NOMO-1 treated with DMSO at 0.1 percent for 48 hours (cell line): Measurements from ENCODE around the gene COPS4.
"Not testable (repeated sequence)": the region's sequence is repeated elsewhere in the genome, so short reads cannot be mapped to it uniquely, and the experiment has no call there.

Experiments
- DNase-seq: peaks from one replicate; lab custom pipeline; 2025; ENCODE audit not compliant: unreplicated experiment; lab: John Stamatoyannopoulos, UW

COPS4 gene

GRCh38 chr4:83034630-83035494, at the start of gene COPS4:
COPS4 (plus strand) TSS chr4:83035183; CDS start chr4:83035225, 42 bp downstream.
- DNase-seq, result peak; percentile 100

DNA sequence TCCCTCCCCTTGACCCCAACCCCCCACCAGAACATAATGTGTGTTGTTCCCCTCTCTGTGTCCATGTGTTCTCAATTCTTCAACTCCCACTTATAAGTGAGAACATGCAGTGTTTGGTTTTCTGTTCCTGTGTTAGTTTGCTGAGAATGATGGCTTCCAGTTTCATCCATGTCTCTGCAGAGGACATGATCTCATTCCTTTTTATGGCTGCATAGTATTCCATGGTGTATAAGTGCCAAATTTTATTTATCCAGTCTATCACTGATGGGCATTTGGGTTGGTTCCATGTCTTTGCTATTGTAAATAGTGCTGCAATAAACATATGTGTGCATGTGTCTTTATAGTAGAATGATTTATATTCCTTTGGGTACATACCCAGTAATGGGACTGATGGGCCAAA, 47.5 kb upstream of the COPS4 start:
- DNase-seq, result not testable (repeated sequence)

DNA sequence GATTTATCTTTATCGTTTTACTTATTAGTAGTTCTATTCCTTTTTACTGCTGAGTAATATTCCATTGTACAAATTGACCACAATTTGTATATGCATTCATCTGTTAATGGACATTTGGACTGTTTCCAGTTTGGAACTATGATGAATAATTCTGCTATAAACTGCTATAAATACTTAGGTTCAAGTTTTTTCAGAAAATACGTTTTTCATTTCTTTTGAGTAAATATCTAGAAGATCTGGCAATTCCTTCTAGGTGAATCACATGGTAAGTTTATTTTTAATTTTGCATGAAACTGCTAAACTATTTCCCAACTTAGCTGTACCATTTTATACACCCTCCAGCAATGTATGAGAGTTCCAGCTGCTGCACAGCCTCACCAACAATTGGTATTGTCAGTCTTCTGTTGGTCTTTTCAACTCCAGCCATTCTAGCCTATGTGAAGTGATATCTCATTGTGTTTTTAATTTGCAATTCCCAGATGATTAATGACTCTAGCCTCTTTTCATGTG, 46.6 kb upstream of the COPS4 start:
- no peak for DNase-seq

- peak; percentile 23 for DNase-seq
Observed at GRCh38 chr4:82989575-82990429, 45.2 kb upstream of the COPS4 start.

- DNase-seq, result no peak
Observed at GRCh38 chr4:82994834-82995233, 40.1 kb upstream of the COPS4 start.

- DNase-seq, result peak; percentile 71
Observed at GRCh38 chr4:82998898-82999297, 36.1 kb upstream of the COPS4 start.

- no peak for DNase-seq
Observed at GRCh38 chr4:83002329-83002728, 32.7 kb upstream of the COPS4 start.

GRCh38 chr4:83003044-83003791, 31.8 kb upstream of the COPS4 start:
- DNase-seq, result not testable (repeated sequence)

DNA sequence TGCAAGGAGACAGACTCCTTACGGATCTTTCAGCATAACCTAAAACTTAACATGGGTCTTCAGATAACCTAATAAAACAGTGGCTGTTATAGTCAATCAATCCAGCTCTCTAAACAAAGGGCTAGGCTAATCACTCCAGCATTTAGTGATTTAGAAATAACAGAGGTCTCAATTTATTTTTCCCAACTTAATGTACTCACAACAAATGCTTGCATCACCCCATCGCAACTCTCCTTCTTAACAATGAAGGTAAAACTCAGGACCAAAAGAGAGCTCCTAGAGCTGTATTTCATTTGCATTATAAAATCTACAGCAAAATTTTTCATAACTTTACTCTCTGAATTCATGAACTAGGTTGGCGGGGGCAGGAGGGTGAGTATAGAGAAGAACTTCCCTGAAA, 25.5 kb upstream of the COPS4 start:
- DNase-seq, result peak; percentile 9

DNA sequence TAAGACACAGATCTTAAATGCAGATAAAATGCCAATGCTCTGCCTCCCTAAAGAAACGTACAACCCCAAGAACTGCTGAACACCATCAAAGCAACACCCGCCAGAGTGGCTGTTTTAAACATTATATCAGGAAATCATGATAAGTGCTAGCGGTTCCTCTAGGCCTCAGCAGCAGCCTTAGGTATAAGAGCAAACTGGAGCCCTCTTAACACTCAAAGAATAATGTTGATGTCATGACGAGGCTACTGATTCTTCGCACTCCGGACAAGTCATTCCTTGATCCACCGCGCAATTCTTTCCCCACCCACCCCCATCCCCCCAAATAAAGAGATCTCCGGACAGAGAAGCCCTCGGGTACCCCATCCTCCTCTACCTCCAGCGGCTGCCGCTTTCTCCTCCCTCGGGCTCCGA, 24.9 kb upstream of the COPS4 start:
- DNase-seq, result no peak

DNA sequence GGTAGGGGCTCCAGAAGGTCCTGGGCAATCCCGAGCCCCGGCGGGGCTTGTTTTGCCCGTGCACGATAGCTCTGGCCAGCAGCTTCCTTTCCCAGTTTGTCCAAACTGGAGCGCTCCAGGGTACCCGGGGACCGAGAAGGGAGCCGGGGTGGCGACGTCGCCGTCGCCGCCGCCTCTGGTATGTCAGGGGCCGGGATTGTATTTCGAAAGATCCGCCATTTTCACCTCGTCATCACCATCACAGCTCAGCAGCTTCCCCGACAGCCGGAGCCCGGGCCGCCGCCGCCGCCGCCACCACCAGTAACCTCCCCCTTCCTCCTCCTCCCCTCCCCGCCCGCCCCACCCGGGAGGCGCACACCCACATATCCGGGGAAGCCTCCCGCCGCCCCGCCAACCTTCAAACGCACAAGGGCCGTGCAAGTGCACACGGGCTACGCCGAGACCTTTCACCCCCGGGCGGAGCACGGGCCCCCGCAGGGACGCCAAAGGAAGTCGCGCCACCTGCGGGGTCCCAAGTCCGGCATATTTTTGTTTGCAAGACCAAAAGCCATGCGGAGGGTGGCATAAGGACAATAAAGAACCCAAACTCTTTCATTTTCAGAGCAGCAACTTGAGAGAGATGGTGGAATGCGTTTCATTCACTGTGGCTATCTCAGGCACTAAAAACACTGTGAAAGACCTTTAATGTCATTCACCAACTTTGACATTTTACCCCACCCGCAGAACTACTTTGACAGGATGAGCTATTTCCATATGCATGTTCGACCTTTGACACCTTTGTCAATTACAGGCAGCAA, 24.3 kb upstream of the COPS4 start, which contains the start of gene LIN54:
Gene LIN54, minus strand, starts transcription at position 302 of the 797 bp plus-strand sequence. CDS start 25,979 bp downstream, outside the sequence.
- peak; percentile 82 for DNase-seq

- peak; percentile 28 for DNase-seq
Observed at GRCh38 chr4:83011689-83012199, 23.2 kb upstream of the COPS4 start.

DNA sequence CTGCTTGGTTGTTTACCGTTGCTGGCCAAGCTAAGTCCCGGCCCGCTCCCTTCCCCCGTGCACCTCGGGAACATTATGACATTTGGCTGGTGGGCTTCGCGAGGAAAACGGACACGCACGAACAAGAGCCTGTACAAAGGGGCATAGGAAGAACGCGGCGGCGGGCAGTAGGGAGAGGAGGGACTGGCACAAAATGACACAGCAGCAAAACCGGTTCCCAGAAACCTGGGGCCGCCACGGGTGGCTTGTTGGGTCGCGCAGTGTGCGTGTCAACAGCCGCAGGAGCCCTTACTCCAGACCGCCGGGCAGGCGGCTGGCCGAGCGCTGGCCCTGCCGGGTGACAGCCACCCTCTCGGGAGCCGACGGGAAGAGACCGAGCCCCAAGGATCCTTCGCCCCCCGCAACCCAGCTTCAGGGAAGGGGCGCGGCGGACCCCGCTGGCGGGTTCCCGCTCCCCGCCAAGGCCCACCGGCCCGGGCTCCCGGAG, 22.7 kb upstream of the COPS4 start:
- DNase-seq, result no peak

DNA sequence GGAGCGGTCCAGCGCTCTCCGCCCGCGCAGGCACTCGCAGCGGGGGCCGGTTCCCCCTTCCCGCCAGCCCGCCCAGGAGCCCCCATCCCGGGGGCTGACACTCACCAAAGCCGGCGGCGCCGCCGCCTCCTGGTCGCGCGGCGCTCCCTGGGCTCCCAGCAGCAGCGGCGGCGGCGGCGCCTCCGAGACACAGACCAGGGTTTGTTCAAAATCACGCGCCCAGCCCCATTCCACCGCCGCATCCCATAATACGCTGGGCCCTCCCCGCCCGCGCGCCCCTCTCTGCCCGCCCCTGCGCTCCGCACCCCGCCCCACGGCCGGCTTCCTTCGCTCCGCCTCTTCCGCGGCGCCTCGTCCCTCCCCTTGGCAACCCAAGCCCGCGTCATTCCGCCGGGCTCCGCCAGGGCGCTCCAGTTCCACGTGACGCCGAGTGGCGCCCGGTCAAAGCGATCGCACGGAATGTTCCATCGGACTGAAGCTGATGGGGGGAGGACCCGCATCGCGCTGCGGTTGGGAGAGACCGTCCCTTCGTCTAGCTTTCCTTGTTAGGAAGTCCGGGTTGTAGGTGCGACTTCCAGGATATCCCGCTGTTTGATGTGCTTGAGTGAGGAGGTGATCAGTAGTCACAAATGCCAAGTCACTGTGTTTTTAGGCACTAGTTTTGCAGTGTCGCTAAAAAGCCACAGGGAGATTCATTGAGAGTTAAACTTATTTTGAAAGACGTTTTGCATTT, 22.1 kb upstream of the COPS4 start:
- DNase-seq, result peak; percentile 95

DNA sequence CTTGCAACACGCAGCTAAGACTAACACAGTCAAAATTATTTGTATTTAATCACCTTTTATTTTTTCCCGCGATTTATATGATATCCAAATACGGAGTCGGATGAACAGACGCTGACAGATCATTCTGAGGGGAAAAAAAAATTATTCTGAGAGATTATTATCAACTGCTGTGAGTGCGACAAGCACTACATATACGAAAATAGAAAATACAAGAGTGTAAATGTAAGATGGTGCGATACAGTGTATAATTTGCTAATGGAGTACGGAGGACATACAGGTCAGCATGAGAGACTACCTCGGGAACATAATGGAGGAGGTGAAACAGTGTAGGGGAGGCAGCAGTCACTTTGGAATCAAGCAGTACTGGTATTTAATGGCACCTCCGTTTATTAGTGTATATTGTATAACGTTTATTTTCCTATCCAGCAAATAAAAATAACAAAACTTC, 21.5 kb upstream of the COPS4 start:
- no peak for DNase-seq

DNA sequence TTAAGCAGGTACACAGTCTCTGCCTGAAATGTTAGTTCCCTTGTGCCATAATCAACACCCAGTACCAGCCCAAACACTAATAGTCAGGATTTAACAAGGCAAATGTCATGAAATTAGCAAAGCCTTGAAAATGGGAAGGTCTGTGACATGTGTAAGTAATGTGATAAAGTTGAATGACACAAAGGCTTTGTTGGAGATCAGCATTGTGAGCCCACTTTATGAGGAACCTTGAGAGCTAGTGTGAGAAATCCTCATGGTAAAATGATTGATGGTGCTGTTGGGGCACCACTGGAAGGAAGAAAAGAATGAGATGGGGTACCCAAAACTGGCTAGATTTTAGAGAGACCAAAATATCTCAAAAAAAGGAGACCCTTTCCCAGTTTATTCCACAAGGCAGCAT, 21.1 kb upstream of the COPS4 start:
- DNase-seq, result peak; percentile 24

DNA sequence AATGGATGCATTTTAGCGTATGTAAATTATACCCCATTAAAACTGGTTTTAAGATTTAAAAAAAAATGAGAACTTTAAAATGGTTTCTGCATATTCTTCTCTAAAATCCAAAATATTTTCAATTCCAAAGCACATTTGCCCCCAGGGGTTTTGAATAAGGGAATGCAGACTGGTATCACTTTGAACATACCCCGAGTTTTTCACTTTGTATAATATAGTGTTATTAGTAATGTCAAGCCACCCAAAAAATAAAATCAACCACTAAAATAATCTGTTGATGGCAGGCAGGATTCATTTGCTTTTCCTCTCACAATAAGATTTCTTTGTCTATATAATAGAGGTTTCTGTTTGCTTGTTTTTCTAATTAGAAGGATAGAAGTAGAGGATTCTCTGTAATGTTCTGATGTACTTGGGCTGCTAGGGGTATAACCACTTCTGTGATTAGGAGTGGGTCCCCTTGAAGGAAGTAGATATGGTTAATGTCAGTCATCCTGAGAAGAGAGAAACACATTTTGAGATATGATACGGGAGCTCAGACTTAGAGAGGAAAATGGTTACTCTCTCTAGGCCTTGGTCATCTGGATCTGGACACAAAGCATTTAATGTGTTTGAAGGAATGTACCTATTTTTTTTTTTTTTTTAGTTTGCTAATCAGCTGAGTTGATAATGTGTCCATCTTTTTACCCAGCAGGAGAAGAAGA, 15.0 kb upstream of the COPS4 start:
- DNase-seq, result no peak

- DNase-seq, result peak; percentile 45
Observed at GRCh38 chr4:83022724-83023450, 12.1 kb upstream of the COPS4 start.
